ENCODE results near the gene UTP11.

The UTP11 gene

GRCh38 chr1:38062361-38063288 lies 50.1 kb downstream of the UTP11 start:
- ATAC-seq: no peak

GRCh38 chr1:38063616-38064015 lies 51.1 kb downstream of the UTP11 start:
- ATAC-seq: no peak
- TF ChIP-seq OSR1 (CRISPR knock-in tag; IDR thresholded peaks at IDR 0.05) (no peak), TOX (CRISPR knock-in tag; IDR thresholded peaks at IDR 0.05; ENCODE audit: borderline replicate concordance) (no peak), ZNF70 (CRISPR knock-in tag; IDR thresholded peaks at IDR 0.05) (no peak), CSDC2 (CRISPR knock-in tag; IDR thresholded peaks at IDR 0.05) (no peak), ESRRG (CRISPR knock-in tag; IDR thresholded peaks at IDR 0.05) (no peak), CSRNP3 (CRISPR knock-in tag; IDR thresholded peaks at IDR 0.05) (no peak), BACH2 (CRISPR knock-in tag; IDR thresholded peaks at IDR 0.05; ENCODE audit: borderline replicate concordance) (no peak), ISL1 (CRISPR knock-in tag; IDR thresholded peaks at IDR 0.05) (no peak), ARNTL (CRISPR knock-in tag; IDR thresholded peaks at IDR 0.05; ENCODE audit: borderline replicate concordance, low read depth) (no peak), ZFP30 (CRISPR knock-in tag; IDR thresholded peaks at IDR 0.05) (no peak), PPARA (CRISPR knock-in tag; IDR thresholded peaks at IDR 0.05; ENCODE audit: borderline replicate concordance) (no peak), GLIS3 (CRISPR knock-in tag; IDR thresholded peaks at IDR 0.05) (no peak), ZNF8 (CRISPR knock-in tag; IDR thresholded peaks at IDR 0.05) (no peak), TCF4 (CRISPR knock-in tag; IDR thresholded peaks at IDR 0.05; ENCODE audit: borderline replicate concordance) (no peak), ZNF565 (CRISPR knock-in tag; conservative IDR thresholded peaks at IDR 0.05; ENCODE audit: low read depth) (no peak), ZC3H10 (CRISPR knock-in tag; IDR thresholded peaks at IDR 0.05) (no peak), ZFP3 (CRISPR knock-in tag; IDR thresholded peaks at IDR 0.05) (no peak), POU6F1 (CRISPR knock-in tag; IDR thresholded peaks at IDR 0.05; ENCODE audit: borderline replicate concordance, low read depth) (no peak)

More at GRCh38 chr1:38062361-38063288, 50.1 kb downstream of the UTP11 start:
- TF ChIP-seq ZFP3 (CRISPR knock-in tag; IDR thresholded peaks at IDR 0.05) (no peak), BACH2 (CRISPR knock-in tag; IDR thresholded peaks at IDR 0.05; ENCODE audit: borderline replicate concordance) (no peak), POU6F1 (CRISPR knock-in tag; IDR thresholded peaks at IDR 0.05; ENCODE audit: borderline replicate concordance, low read depth) (no peak), ZNF70 (CRISPR knock-in tag; IDR thresholded peaks at IDR 0.05) (no peak), ISL1 (CRISPR knock-in tag; IDR thresholded peaks at IDR 0.05) (no peak), ESRRG (CRISPR knock-in tag; IDR thresholded peaks at IDR 0.05) (no peak)

GRCh38 chr1:38064197-38064903 lies 51.8 kb downstream of the UTP11 start:
- peak; percentile 83 for ATAC-seq
- TF ChIP-seq TCF4 (CRISPR knock-in tag; IDR thresholded peaks at IDR 0.05; ENCODE audit: borderline replicate concordance) (no peak), ARNTL (CRISPR knock-in tag; IDR thresholded peaks at IDR 0.05; ENCODE audit: borderline replicate concordance, low read depth) (no peak), OSR1 (CRISPR knock-in tag; IDR thresholded peaks at IDR 0.05) (no peak), RARB (CRISPR knock-in tag; IDR thresholded peaks at IDR 0.05) (no peak), CREB5 (CRISPR knock-in tag; IDR thresholded peaks at IDR 0.05; ENCODE audit: low read depth) (no peak)
